GM18498 (cell line): ENCODE measurements around the gene E2F8.

Source experiments
- ATAC-seq: cut with Tn5 transposase; IDR thresholded peaks from one replicate; pipeline ENCODE4 v1.9.1; 2021; ENCODE audit warnings: mild to moderate bottlenecking, moderate library complexity; ENCODE audit not compliant: unreplicated experiment

The E2F8 gene

GRCh38 chr11:19225123-19225522 lies 15.6 kb downstream of the E2F8 start:
- ATAC-seq, result no peak

DNA sequence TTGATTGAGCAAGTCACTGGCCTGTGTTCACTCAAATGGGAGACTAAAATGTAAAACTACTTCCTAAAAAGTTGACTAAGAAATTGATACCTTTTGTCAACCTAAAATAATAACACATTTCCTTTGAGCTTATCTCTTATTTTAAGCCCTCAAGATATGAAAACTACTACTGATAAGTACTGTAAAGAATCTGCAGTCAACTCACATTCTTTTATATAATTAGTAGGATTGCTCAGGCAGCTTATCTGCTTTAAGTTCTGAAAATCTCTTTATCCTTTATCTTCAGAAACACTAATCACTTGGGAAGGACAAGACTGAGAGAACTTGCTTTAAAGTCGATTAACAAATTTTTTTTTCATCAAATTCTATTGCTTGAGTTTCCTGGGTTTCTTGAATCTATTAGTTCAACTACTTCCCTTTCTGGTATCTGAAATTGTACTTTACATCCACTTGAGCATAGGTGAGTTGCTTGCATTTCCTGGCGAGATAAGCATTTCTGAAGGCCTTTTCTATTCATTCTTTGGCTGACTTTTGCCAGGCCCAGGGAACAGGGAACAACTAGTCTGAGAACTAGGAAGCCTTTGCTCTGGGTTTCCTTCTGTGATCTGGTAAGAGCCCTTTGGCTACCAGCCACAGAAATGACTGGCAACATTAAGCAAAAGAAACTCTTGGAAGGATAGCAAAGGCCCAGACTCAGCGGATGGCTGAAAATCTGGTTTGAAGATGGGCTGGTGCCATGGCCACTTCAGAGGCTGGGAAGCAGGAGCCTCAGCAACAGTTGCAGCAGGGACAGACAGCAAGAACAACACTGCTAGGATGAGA lies 19.6 kb downstream of the E2F8 start:
- no peak for ATAC-seq

- no peak for ATAC-seq
Measured at GRCh38 chr11:19218786-19219460, 21.8 kb downstream of the E2F8 start.

- ATAC-seq, result no peak
Measured at GRCh38 chr11:19218216-19218615, 22.5 kb downstream of the E2F8 start.

DNA sequence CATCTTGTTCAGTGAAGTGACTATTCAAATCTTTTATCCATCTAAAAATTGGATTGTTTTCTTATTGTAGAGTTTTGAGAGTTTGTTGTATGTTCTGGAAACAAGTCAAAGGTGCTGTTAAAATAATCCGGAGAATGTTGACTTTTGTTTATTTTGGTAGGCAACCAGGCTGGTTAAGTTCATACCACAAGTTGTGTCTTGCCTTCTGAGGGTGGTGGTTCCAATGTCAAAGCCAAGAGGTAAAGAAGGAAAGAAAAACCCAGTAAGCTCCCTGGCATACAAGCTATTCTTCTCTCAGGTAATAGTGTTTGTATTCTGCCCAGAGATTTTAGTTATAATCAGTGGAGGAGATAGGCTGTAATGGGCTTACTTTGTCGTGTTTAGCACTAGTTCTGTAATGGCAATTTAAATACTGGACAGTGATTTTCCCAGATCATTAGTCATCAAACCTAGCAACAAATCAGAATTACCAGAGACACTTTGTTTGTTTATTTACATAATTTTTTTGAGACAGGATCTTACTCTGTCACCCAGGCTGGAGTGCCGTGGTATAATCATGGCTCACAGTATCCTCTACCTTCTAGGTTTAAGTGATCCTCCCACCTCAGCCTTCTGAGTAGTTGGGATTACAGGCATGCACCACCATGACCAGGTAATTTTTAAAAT lies 23.9 kb downstream of the E2F8 start:
- no peak for ATAC-seq

- ATAC-seq, result no peak
Measured at GRCh38 chr11:19216021-19216420, 24.7 kb downstream of the E2F8 start.

GRCh38 chr11:19209617-19210370 lies 31.0 kb downstream of the E2F8 start:
- ATAC-seq, result no peak

DNA sequence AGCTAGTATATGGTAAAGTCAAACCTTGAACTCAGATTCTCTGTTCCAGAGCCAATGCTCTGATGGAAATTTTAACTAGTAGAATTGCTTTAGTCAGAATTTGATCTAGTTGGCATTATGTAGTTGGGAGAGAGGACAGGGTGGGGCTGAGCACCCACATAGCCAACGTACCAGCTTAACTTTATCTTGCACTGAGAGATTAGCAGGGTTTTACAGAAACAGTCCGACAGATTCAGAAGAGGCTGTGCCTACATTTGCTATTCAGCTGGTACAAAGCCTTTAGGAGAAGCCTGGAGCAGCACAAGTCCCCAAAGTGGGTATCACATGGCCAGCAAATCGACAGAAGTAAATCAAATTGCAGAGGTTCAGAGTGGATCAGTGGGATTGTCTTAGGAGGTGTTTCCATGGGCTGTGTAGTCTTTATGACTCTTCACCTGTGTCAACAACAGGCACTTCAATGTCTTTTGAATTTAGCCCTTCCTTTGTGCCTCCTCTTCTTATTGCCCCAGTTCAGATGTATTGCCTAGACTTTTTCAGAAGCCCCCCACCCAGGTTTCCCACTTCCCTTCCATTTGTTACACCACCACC lies 31.7 kb downstream of the E2F8 start:
- no peak for ATAC-seq

GRCh38 chr11:19208181-19208580 lies 32.6 kb downstream of the E2F8 start:
- ATAC-seq, result no peak

DNA sequence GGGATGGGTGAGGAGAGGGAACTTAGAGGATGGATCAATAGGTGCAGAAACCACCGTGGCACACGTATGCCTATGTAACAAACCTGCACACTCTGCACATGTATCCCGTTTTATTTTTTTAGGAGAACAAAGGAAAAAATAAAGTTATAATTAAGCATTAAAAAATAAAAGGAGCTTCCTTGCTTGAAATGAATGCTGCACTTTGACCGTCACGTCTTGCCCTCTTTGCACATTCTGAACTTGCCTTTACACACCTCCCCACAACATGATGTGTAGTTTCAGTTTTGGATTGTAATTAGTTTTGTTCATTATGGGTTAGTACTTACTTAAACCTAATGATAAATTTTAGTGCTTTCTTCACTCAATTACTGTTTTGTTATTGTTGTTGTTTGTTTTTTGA lies 35.9 kb downstream of the E2F8 start:
- ATAC-seq, result no peak

GRCh38 chr11:19201737-19202605 lies 38.8 kb downstream of the E2F8 start, which contains the start of gene CSRP3:
CSRP3 (minus strand) TSS chr11:19201983; CDS start chr11:19192448, 9,535 bp downstream.
- ATAC-seq, result no peak

GRCh38 chr11:19200410-19201201 lies 40.1 kb downstream of the E2F8 start:
- ATAC-seq, result no peak

DNA sequence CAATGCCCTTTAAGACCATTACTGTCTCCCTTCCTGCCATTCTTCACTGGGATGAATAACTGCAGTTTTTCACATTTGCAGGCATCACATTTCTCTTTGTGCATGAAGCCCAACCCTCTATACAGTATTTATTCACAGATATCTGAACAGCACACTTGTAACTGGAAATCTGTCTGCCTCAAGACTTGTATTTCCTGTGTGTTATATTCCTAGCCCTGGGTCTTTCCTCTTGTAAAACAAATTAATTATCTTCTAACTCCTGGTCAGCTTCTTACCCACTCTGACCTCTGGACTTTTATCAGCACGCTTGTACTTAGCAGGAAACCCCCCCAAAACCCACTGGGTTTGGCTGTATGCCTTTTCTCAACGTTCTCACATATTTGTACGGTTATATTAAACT lies 41.0 kb downstream of the E2F8 start:
- no peak for ATAC-seq

GRCh38 chr11:19199048-19199447 lies 41.7 kb downstream of the E2F8 start:
- ATAC-seq, result no peak

GRCh38 chr11:19196432-19196831 lies 44.3 kb downstream of the E2F8 start:
- ATAC-seq, result no peak

DNA sequence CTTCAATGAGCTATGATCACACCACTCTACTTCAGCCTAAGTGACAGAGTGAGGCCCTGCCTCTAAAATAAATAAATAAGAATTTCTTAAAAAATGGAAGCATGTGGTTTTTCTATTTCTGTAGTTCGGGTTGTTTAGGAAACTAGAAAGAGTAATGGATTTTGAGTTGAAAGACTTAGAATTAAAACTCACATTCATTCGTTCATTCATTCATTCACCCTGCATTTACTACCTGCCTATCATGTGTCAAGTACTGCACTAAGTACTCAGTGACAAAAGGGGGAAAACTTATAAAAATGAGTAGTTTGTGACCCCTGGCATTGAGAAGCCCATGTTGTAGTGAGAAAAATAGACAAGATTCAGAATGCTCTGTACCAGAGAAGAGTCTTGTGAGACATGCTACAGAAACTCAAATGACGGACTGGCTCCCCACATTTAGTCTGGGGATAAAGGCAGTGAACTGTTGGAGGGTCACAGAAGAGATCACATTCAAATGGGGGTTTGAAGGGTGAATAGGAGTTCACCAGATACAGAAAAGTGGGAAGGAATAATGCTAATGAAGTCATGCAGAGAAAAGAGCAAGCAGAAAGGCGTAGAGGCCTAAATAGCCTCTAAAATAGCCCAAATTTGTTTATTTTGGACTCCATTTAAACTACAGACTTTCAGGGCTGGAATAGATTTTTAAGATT lies 46.0 kb downstream of the E2F8 start:
- ATAC-seq, result no peak

DNA sequence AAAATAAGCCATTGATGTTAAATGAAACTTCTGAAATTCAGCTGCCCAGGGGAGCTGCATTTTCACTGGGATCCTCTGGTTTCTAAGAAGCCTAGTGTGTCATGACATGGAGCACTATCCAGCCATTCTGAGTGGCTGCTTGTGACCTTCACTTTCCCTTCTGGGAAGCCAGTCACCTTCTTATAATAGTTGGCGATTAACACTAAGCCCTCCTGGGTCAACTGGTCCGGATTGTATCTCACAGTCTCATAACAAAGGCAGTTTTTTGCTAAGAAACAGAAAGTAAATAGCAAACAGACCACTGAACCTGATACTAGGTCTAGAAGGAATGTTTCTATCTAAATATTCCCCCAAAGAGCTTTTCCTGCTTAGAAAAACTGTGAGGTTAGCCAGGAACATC lies 46.8 kb downstream of the E2F8 start:
- no peak for ATAC-seq

GRCh38 chr11:19191530-19192169 lies 49.1 kb downstream of the E2F8 start:
- no peak for ATAC-seq
